H1 (cell line): ENCODE results near the gene THADA. TPM values are rescaled to one million over a fixed set of nuclear protein-coding genes. Genes with fewer than 3 reads are reported as not detected.

Experiments
- CTCF ChIA-PET: fragments of 300-600 bp; sonication (Branson Sonifier 250); formaldehyde crosslinking; loops from one replicate; lab custom pipeline; 2021; ENCODE audit not compliant: partially characterized antibody; lab: Charles Lee
- POLR2A ChIA-PET: fragments of 300-600 bp; sonication (Branson Sonifier 250); formaldehyde crosslinking; loops from one replicate; lab custom pipeline; 2021; ENCODE audit warnings: inconsistent platforms; ENCODE audit not compliant: partially characterized antibody; lab: Charles Lee
- DNase-seq, 2 experiments: peaks; one replicate each; pipeline versions ENCODE4 v3.0.0 to v3.0.0-alpha.2; 2010 to 2022; ENCODE audit warnings: low spot score in 2 of 2, low read depth in 1 of 2, mixed read lengths in 1 of 2
- FAIRE-seq: peaks from 2 replicates; lab custom pipeline; 2011; peaks lifted over from hg19 to GRCh38; lab: Jason Lieb, UNC
- H2AFZ ChIP-seq: 2 replicates; pipeline ENCODE4 v1.8.1; 2012; ENCODE audit warnings: low read length, inconsistent platforms
- H2AK5ac ChIP-seq: 2 replicates; pipeline ENCODE4 v1.6.1; 2013; ENCODE audit warnings: low read depth, low read length
- H2BK120ac ChIP-seq: replicated peaks from 2 replicates; pipeline ENCODE3; 2013; ENCODE audit warnings: low read depth, low read length, inconsistent platforms
- H2BK12ac ChIP-seq: 2 replicates; pipeline ENCODE4 v1.6.1; 2013; ENCODE audit warnings: low read depth, low read length
- H2BK15ac ChIP-seq: 2 replicates; pipeline ENCODE4 v1.6.1; 2013; ENCODE audit warnings: low read length
- H2BK20ac ChIP-seq: 2 replicates; pipeline ENCODE4 v1.6.1; 2013; ENCODE audit warnings: low read length
- H2BK5ac ChIP-seq: 2 replicates; pipeline ENCODE4 v1.6.1; 2013; ENCODE audit warnings: low read depth, low read length
- H3K14ac ChIP-seq: 2 replicates; pipeline ENCODE4 v1.6.1; 2013; ENCODE audit warnings: inconsistent platforms; ENCODE audit not compliant: insufficient read length
- H3K18ac ChIP-seq: 2 replicates; pipeline ENCODE4 v1.6.1; 2013; ENCODE audit warnings: low read length; ENCODE audit errors: extremely low read depth
- H3K23ac ChIP-seq: 2 replicates; pipeline ENCODE4 v1.6.1; 2013; ENCODE audit warnings: inconsistent platforms; ENCODE audit not compliant: insufficient read length
- H3K23me2 ChIP-seq: 2 replicates; pipeline ENCODE4 v1.6.1; 2013; ENCODE audit warnings: low read depth, low read length
- H3K27ac ChIP-seq: 2 replicates; pipeline ENCODE4 v1.6.1; 2011; ENCODE audit warnings: low read depth, low read length, inconsistent platforms
- H3K27me3 ChIP-seq, 4 experiments: replicated peaks in 1 of 4; 1 replicate in 1 of 4; 2 replicates in 3 of 4; pipeline versions ENCODE4 v1.6.1 to v1.8.1; 2011 to 2013; ENCODE audit warnings: low read length in 3 of 4, mild to moderate bottlenecking in 3 of 4, inconsistent platforms in 2 of 4, mixed read lengths in 2 of 4, moderate library complexity in 1 of 4; ENCODE audit not compliant: control insufficient read depth in 3 of 4, insufficient read depth in 3 of 4; ENCODE audit errors: extremely low read depth in 1 of 4
- H3K36me3 ChIP-seq, 4 experiments: 2 replicates each; pipeline versions ENCODE4 v1.6.1 to v1.8.1; 2011 to 2013; ENCODE audit warnings: mild to moderate bottlenecking in 4 of 4, low read length in 3 of 4, moderate library complexity in 2 of 4, control low read depth in 1 of 4, inconsistent platforms in 1 of 4; ENCODE audit not compliant: insufficient read depth in 4 of 4, control insufficient read depth in 2 of 4
- H3K4ac ChIP-seq: replicated peaks from 2 replicates; pipeline ENCODE3; 2013; ENCODE audit warnings: low read length, low read depth, mixed read lengths, inconsistent platforms; ENCODE audit not compliant: insufficient read length
- H3K4me1 ChIP-seq, 4 experiments: replicated peaks in 1 of 4; 1 replicate in 1 of 4; 2 replicates in 3 of 4; pipeline versions ENCODE4 v1.6.1 to v1.8.1; 2011 to 2013; ENCODE audit warnings: low read length in 3 of 4, inconsistent platforms in 2 of 4, mixed read lengths in 1 of 4; ENCODE audit not compliant: insufficient read depth in 4 of 4, control insufficient read depth in 3 of 4
- H3K4me2 ChIP-seq, 2 experiments: 2 replicates each; pipeline versions ENCODE4 v1.6.1 to v1.8.1; 2011 to 2013; ENCODE audit warnings: low read depth in 2 of 2, low read length in 2 of 2, control low read depth in 1 of 2, inconsistent platforms in 1 of 2, mild to moderate bottlenecking in 1 of 2; ENCODE audit not compliant: insufficient read depth in 1 of 2
- H3K4me3 ChIP-seq, 4 experiments: fragments of 200-600, 300-600 bp in 1 of 4; sonication (generic), shearing (Covaris generic), sonication (Bioruptor Twin) in 1 of 4; 2 replicates each; pipeline versions ENCODE4 v1.5.1 to v1.8.1; 2011 to 2016; ENCODE audit warnings: low read length in 4 of 4, low read depth in 3 of 4, control low read depth in 2 of 4, inconsistent platforms in 2 of 4, mild to moderate bottlenecking in 2 of 4, mixed read lengths in 1 of 4, moderate library complexity in 1 of 4; ENCODE audit not compliant: insufficient read depth in 2 of 4; ENCODE audit errors: extremely low read depth in 1 of 4
- H3K56ac ChIP-seq: replicated peaks from 2 replicates; pipeline ENCODE3; 2013; ENCODE audit warnings: low read depth, mild to moderate bottlenecking, mixed read lengths, low read length, inconsistent platforms; ENCODE audit not compliant: insufficient read length
- H3K79me1 ChIP-seq: 2 replicates; pipeline ENCODE4 v1.6.1; 2013; ENCODE audit warnings: low read depth, low read length, control low read depth
- H3K79me2 ChIP-seq, 2 experiments: 2 replicates each; pipeline versions ENCODE4 v1.6.1 to v1.8.1; 2012 to 2013; ENCODE audit warnings: low read length in 2 of 2, mild to moderate bottlenecking in 2 of 2, inconsistent platforms in 1 of 2; ENCODE audit not compliant: insufficient read depth in 2 of 2, control insufficient read depth in 1 of 2
- H3K9ac ChIP-seq, 4 experiments: replicated peaks in 1 of 4; 1 replicate in 1 of 4; 2 replicates in 3 of 4; pipeline versions ENCODE4 v1.6.1 to v1.8.1; 2011 to 2013; ENCODE audit warnings: low read depth in 3 of 4, low read length in 3 of 4, control low read depth in 2 of 4, mild to moderate bottlenecking in 2 of 4, moderate library complexity in 2 of 4, inconsistent platforms in 1 of 4; ENCODE audit errors: extremely low read depth in 1 of 4
- H3K9me3 ChIP-seq, 2 experiments: 2 replicates each; pipeline versions ENCODE4 v1.6.1 to v1.8.1; 2012 to 2013; ENCODE audit warnings: mild to moderate bottlenecking in 2 of 2, moderate library complexity in 2 of 2, control low read depth in 1 of 2, inconsistent platforms in 1 of 2, low read depth in 1 of 2, low read length in 1 of 2, mixed read lengths in 1 of 2; ENCODE audit not compliant: insufficient read depth in 2 of 2
- H4K20me1 ChIP-seq, 2 experiments: replicated peaks in 1 of 2; 2 replicates each; pipeline versions ENCODE3 to v1.8.1; 2011 to 2013; ENCODE audit warnings: inconsistent platforms in 2 of 2, low read length in 2 of 2, mild to moderate bottlenecking in 1 of 2; ENCODE audit not compliant: insufficient read depth in 2 of 2, control insufficient read depth in 1 of 2
- H4K5ac ChIP-seq: 2 replicates; pipeline ENCODE4 v1.6.1; 2013; ENCODE audit warnings: low read length, low read depth, mixed read lengths, inconsistent platforms; ENCODE audit not compliant: insufficient read length
- H4K8ac ChIP-seq: 2 replicates; pipeline ENCODE4 v1.8.0; 2013; ENCODE audit warnings: mild to moderate bottlenecking, moderate library complexity, low read length, inconsistent platforms; ENCODE audit not compliant: insufficient read depth; ENCODE audit errors: extremely low read depth
- H4K91ac ChIP-seq: replicated peaks from 2 replicates; pipeline ENCODE3; 2013; ENCODE audit warnings: low read length, mixed read lengths, inconsistent platforms; ENCODE audit not compliant: insufficient read length
- CBX8 ChIP-seq: fragments of 300-800, 300-1000 bp; sonication (generic); IDR thresholded peaks from 2 replicates; pipeline ENCODE4 v1.7.1; 2016; ENCODE audit warnings: low read depth, low read length, borderline replicate concordance
- CHD1 ChIP-seq: IDR thresholded peaks from 2 replicates; pipeline ENCODE4 v1.6.1; 2012; ENCODE audit warnings: low read depth, low read length, improper control_type of control experiment
- CREB1 ChIP-seq: IDR thresholded peaks from 2 replicates; pipeline ENCODE4 v1.6.1; 2012; ENCODE audit warnings: inconsistent platforms
- EZH2 ChIP-seq: fragments of 200-600 bp; sonication (generic); IDR thresholded peaks from 2 replicates; pipeline ENCODE4 v1.7.1; 2012; ENCODE audit warnings: low read depth, mild to moderate bottlenecking, moderate library complexity, low read length, inconsistent platforms; ENCODE audit not compliant: severe bottlenecking
- RFX5 ChIP-seq: IDR thresholded peaks from 2 replicates; pipeline ENCODE4 v1.6.1; 2011; ENCODE audit warnings: low read depth, low read length, improper control_type of control experiment, borderline replicate concordance
- SP4 ChIP-seq: IDR thresholded peaks from 2 replicates; pipeline ENCODE4 v1.6.1; 2012; ENCODE audit warnings: low read length, inconsistent platforms
- TAF1 ChIP-seq: IDR thresholded peaks from 2 replicates; pipeline ENCODE4 v1.6.1; 2011; ENCODE audit warnings: mild to moderate bottlenecking, low read depth, low read length
- WGBS, 2 experiments: shearing (Covaris generic) in 1 of 2; methylation state at CpG; one replicate each; pipeline versions ENCODE4 v1.1.6 to v1.1.7; 2013 to 2015; ENCODE audit warnings: low lambda C conversion rate in 2 of 2, mixed read lengths in 2 of 2, inconsistent platforms in 1 of 2, low coverage in 1 of 2, missing lambda C conversion rate in 1 of 2; ENCODE audit not compliant: insufficient replicate concordance in 2 of 2, insufficient coverage in 1 of 2, insufficient read length in 1 of 2; ENCODE audit errors: extremely low coverage in 1 of 2, missing lambda C conversion rate in 1 of 2; 5-methylcytosine and 5-hydroxymethylcytosine counted together
- polyA plus RNA-seq, 7 experiments: library from polyadenylated mRNA; depleted of rRNA in 3 of 7; stranded (reverse) in 5 of 7; unstranded in 2 of 7; fragments of >200 nt in 5 of 7; fragments of 200-250 nt in 2 of 7; gene quantifications; 1 replicate in 5 of 7; 2 replicates in 1 of 7; 4 replicates in 1 of 7; pipeline versions ENCODE4 v1.2.1 to v1.2.3, GENCODE V29; 2011 to 2013; ENCODE audit warnings: missing spikeins in 2 of 7, mixed read lengths in 2 of 7
- total RNA-seq: library from RNA; stranded (reverse); fragmentation: NEBNext Ultra II Directional; extraction: Animal tissue kit (Norgen Biotek cat#: 25700); gene quantifications from 2 replicates; pipeline ENCODE4 v1.2.1, GENCODE V29; 2021

The THADA gene
- total and polyA plus RNA-seq, 2 of the 8 experiments (the other 6 are each of a cell fraction or from before 2014, with no cell fraction given), result 22.4 to 26.8 TPM

DNA sequence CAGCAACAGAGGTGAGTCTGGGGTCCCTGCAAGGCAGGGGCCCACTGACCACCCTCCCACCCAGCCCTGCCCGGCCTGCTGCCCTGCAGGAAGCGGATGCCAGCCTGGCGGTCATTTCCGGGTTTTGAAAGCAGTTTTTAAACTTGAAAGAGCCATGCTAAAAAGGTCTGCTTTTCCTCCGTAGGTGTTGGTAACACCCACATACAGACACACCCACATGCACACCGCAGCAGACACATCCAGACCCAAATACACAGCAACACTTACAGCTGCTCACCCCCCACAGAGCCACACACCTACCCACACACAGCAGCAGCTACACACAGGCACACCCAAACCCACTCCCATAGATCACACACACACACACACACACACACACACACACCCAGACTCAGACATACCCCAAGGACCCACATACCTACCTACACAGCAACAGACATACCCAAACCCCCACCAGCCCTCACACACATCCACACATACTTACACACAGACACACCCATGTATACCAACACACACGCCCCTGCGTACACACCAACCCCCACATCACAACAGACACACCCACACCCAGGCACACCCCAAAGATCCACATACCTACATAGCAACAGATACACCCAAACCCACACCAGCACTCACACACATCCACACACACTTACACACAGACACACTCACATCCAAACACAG, 377.0 kb downstream of the THADA start:
- peak overlapping the region; percentile 42 for H3K14ac ChIP-seq
- CTCF ChIA-PET, result interaction anchor here (0.5 to 7.6 kb wide), 12 partner anchors 10 to 289 kb away, joined by 3 to 101 read pairs (median 8); partner anchors contain the start of gene ZFP36L2
- H3K36me3 ChIP-seq, result peaks cover 0 to 19% (median 7%) of the 10 kb centered on the region in 4 experiments; a peak in 5 of 8 replicates
- peak overlapping the region; percentile 73 for H4K5ac ChIP-seq
- H2BK12ac ChIP-seq, result peak overlapping the region; percentile 100
- H3K9ac ChIP-seq, result no peak overlapping the region; a peak in 1 of 7 replicates
- TF ChIP-seq TAF1 (no peak), SP4 (no peak), EZH2 (no peak), CHD1 (no peak), RFX5 (no peak), CBX8 (no peak), CREB1 (0 out of 2 replicates have a peak, but pooled peaks have one; percentile 9)
- peak overlapping the region; percentile 88 for H3K4ac ChIP-seq
- peak overlapping the region; percentile 78 to 80 for H3K4me2 ChIP-seq
- H3K27me3 ChIP-seq, result no peaks in the 10 kb centered on the region
- no peak overlapping the region for H3K23ac ChIP-seq
- no peak overlapping the region for H2AFZ ChIP-seq
- peak overlapping the region in 2 of 4 experiments; percentile 36 to 83; a peak in 3 of 8 replicates for H3K4me3 ChIP-seq
- peak overlapping the region; percentile 97 for H3K56ac ChIP-seq
- DNase-seq (no peak), FAIRE-seq (no peak)
- H2AK5ac ChIP-seq, result peak overlapping the region; percentile 98
- H4K91ac ChIP-seq, result peak overlapping the region; percentile 100
- H3K4me1 ChIP-seq, result peaks cover 20 to 43% (median 28%) of the 10 kb centered on the region in 4 experiments
- peaks cover 0 to 23% of the 10 kb centered on the region in 2 experiments; a peak in 3 of 4 replicates for H3K79me2 ChIP-seq
- H3K23me2 ChIP-seq, result peaks cover 8% of the 10 kb centered on the region
- peak overlapping the region; percentile 88 for H2BK120ac ChIP-seq
- POLR2A ChIA-PET, result interaction anchor here (1.0 to 8.6 kb wide), 9 partner anchors 8 to 244 kb away, joined by 3 to 52 read pairs (median 5); partner anchors contain the start of gene ZFP36L2
- WGBS, 2 experiments, result 15% methylated on average over 8 of the region's 8 CpGs; no CpG with 5 or more reads in 1 of the 2 experiments
- H3K79me1 ChIP-seq, result no peaks in the 10 kb centered on the region
- H4K20me1 ChIP-seq, result peaks cover 8% of the 10 kb centered on the region in 2 experiments
- H3K18ac ChIP-seq, result peak overlapping the region; percentile 99
- peak overlapping the region; percentile 100 for H2BK5ac ChIP-seq
- peak overlapping the region; percentile 72 for H4K8ac ChIP-seq
- no peaks in the 10 kb centered on the region for H3K9me3 ChIP-seq
- peak overlapping the region; percentile 11; the same call in 1 of the 2 replicates for H3K27ac ChIP-seq
- peak overlapping the region; percentile 100 for H2BK20ac ChIP-seq
- H2BK15ac ChIP-seq, result peak overlapping the region; percentile 99; the same call in 1 of the 2 replicates
